Caco-2 (cell line): ENCODE data around the gene UBE2I. TPM values are rescaled to one million over a fixed set of nuclear protein-coding genes. Genes with fewer than 3 reads are reported as not detected.

Experiments used
- BruUV-seq: library from RNA; stranded (reverse); fragments of 400-500 nt; replicated peaks from 2 replicates; lab custom pipeline; 2021; lab: Mats Ljungman, UMichigan
- CTCF ChIA-PET: fragments of 300-600 bp; sonication (Branson Sonifier 250); formaldehyde crosslinking; loops from one replicate; lab custom pipeline; 2022; ENCODE audit warnings: antibody characterized with exemption; lab: Charles Lee
- POLR2A ChIA-PET: fragments of 300-600 bp; sonication (Branson Sonifier 250); formaldehyde crosslinking; loops from one replicate; lab custom pipeline; 2022; ENCODE audit warnings: antibody characterized with exemption; lab: Charles Lee
- DNase-seq, 2 experiments: peaks; one replicate each; pipeline versions ENCODE4 v3.0.0 to v3.0.0-alpha.2; 2020 to 2022
- H3K27me3 ChIP-seq: replicated peaks from 2 replicates; pipeline ENCODE4 v1.6.0; 2011; ENCODE audit warnings: low read length; ENCODE audit not compliant: control insufficient read depth, insufficient read depth
- H3K36me3 ChIP-seq: 2 replicates; pipeline ENCODE4 v1.5.1; 2011; ENCODE audit warnings: low read length; ENCODE audit not compliant: control insufficient read depth, insufficient read depth
- H3K4me1 ChIP-seq: fragments of 250-450 bp; sonication (Bioruptor Pico); 2 replicates; pipeline ENCODE4 v1.5.1; 2020; ENCODE audit warnings: mild to moderate bottlenecking
- H3K4me3 ChIP-seq: 2 replicates; pipeline ENCODE4 v1.5.1; 2011; ENCODE audit warnings: low read depth, mild to moderate bottlenecking, control low read depth, low read length
- H3K9me3 ChIP-seq: fragments of 250-450 bp; sonication (Bioruptor Pico); 2 replicates; pipeline ENCODE4 v1.5.1; 2020; ENCODE audit warnings: mild to moderate bottlenecking, moderate library complexity
- H3K27ac Mint-ChIP-seq: one replicate; pipeline ENCODE4 v1.8.0; 2022; ENCODE audit warnings: mixed read lengths; ENCODE audit not compliant: unreplicated experiment
- H3K27me3 Mint-ChIP-seq: one replicate; pipeline ENCODE4 v1.8.0; 2022; ENCODE audit warnings: mixed read lengths; ENCODE audit not compliant: insufficient read depth, unreplicated experiment
- H3K36me3 Mint-ChIP-seq: one replicate; pipeline ENCODE4 v1.8.0; 2022; ENCODE audit warnings: mild to moderate bottlenecking, mixed read lengths; ENCODE audit not compliant: insufficient read depth, unreplicated experiment
- H3K4me1 Mint-ChIP-seq: one replicate; pipeline ENCODE4 v1.8.0; 2022; ENCODE audit warnings: low read depth, mixed read lengths; ENCODE audit not compliant: unreplicated experiment
- H3K4me3 Mint-ChIP-seq: one replicate; pipeline ENCODE4 v1.8.0; 2022; ENCODE audit warnings: mild to moderate bottlenecking, moderate library complexity, mixed read lengths; ENCODE audit not compliant: unreplicated experiment
- H3K9me3 Mint-ChIP-seq: one replicate; pipeline ENCODE4 v1.8.0; 2022; ENCODE audit warnings: mixed read lengths; ENCODE audit not compliant: unreplicated experiment
- CTCF ChIP-seq, 2 experiments: fragments of 200-600 bp in 1 of 2; IDR thresholded peaks; 1 replicate in 1 of 2; 2 replicates in 1 of 2; pipeline versions ENCODE4 v1.5.1 to v1.8.0; 2011 to 2022; ENCODE audit warnings: antibody characterized with exemption in 1 of 2, control low read depth in 1 of 2, inconsistent platforms in 1 of 2, low read depth in 1 of 2, low read length in 1 of 2, mild to moderate bottlenecking in 1 of 2, moderate library complexity in 1 of 2; ENCODE audit not compliant: insufficient read depth in 1 of 2, severe bottlenecking in 1 of 2, unreplicated experiment in 1 of 2
- intact Hi-C: fragments of 100-400 bp; cut with micrococcal nuclease; formaldehyde crosslinking; loops from one replicate; pipeline ENCODE4 v1.10.0; 2022; ENCODE audit not compliant: unreplicated experiment
- total RNA-seq: library from RNA; stranded (reverse); gene quantifications from 2 replicates; pipeline ENCODE4 v1.2.3, GENCODE V29; 2022

The UBE2I gene
- total RNA-seq, 1 experiment from 2014 or later: 178 TPM

- Histone ChIP-seq H3K27me3 (no peaks in the 10 kb centered on the region), H3K4me3 (no peak overlapping the region), H3K9me3 (no peaks in the 10 kb centered on the region), H3K36me3 (peaks cover 3% of the 10 kb centered on the region), H3K4me1 (no peaks in the 10 kb centered on the region)
- Mint-ChIP-seq H3K4me1 (peaks cover 9% of the 10 kb centered on the region), H3K9me3 (no peaks in the 10 kb centered on the region), H3K27me3 (no peaks in the 10 kb centered on the region), H3K4me3 (no peak overlapping the region), H3K27ac (no peak overlapping the region), H3K36me3 (peaks cover 60% of the 10 kb centered on the region)
- no TSS peak for BruUV-seq
- POLR2A ChIA-PET: no interaction called here
- intact Hi-C loops: no loop called here
- no peak for TF ChIP-seq CTCF (IDR thresholded peaks at IDR 0.05; ENCODE audit: insufficient read depth in 1 of 2, low read depth in 1 of 2, low read length in 1 of 2, severe bottlenecking in 1 of 2, unreplicated experiment in 1 of 2)
- no peak for DNase-seq
- CTCF ChIA-PET: no interaction called here
Observed at GRCh38 chr16:1357906-1358566, 48.6 kb downstream of the UBE2I start.

GRCh38 chr16:1361685-1362360, 52.4 kb downstream of the UBE2I start:
- intact Hi-C loops: no loop called here
- DNase-seq: no peak
- BruUV-seq: no TSS peak
- Histone ChIP-seq H3K27me3 (no peaks in the 10 kb centered on the region), H3K36me3 (peaks cover 3% of the 10 kb centered on the region), H3K4me3 (no peak overlapping the region), H3K4me1 (no peaks in the 10 kb centered on the region), H3K9me3 (no peaks in the 10 kb centered on the region)
- no peaks in the 10 kb centered on the region for H3K9me3 Mint-ChIP-seq
- ChIA-PET POLR2A (no interaction called here), CTCF (no interaction called here)
- H3K4me1 Mint-ChIP-seq: no peaks in the 10 kb centered on the region
- no peaks in the 10 kb centered on the region for H3K27me3 Mint-ChIP-seq
- peaks cover 73% of the 10 kb centered on the region for H3K36me3 Mint-ChIP-seq
- no peak overlapping the region for H3K27ac Mint-ChIP-seq
- no peak for TF ChIP-seq CTCF (IDR thresholded peaks at IDR 0.05; ENCODE audit: insufficient read depth in 1 of 2, low read depth in 1 of 2, low read length in 1 of 2, severe bottlenecking in 1 of 2, unreplicated experiment in 1 of 2)
- no peak overlapping the region for H3K4me3 Mint-ChIP-seq

- H3K27me3 Mint-ChIP-seq: no peaks in the 10 kb centered on the region
- Histone ChIP-seq H3K27me3 (no peaks in the 10 kb centered on the region), H3K9me3 (no peaks in the 10 kb centered on the region), H3K4me1 (no peaks in the 10 kb centered on the region), H3K4me3 (no peak overlapping the region), H3K36me3 (peaks cover 3% of the 10 kb centered on the region)
- no peaks in the 10 kb centered on the region for H3K4me1 Mint-ChIP-seq
- H3K9me3 Mint-ChIP-seq: no peaks in the 10 kb centered on the region
- H3K36me3 Mint-ChIP-seq: peaks cover 71% of the 10 kb centered on the region
- no peak overlapping the region for H3K27ac Mint-ChIP-seq
- TSS peak; percentile 80 for BruUV-seq
- ChIA-PET CTCF (interaction anchor here (0.6 to 2.4 kb wide), 5 partner anchors 16 to 343 kb away, joined by 3 to 14 read pairs (median 3); partner anchors contain the start of genes MAPK8IP3 and UQCC4), POLR2A (no interaction called here)
- DNase-seq: no peak
- intact Hi-C loops: no loop called here
- no peak overlapping the region for H3K4me3 Mint-ChIP-seq
- no peak for TF ChIP-seq CTCF (IDR thresholded peaks at IDR 0.05; ENCODE audit: insufficient read depth in 1 of 2, low read depth in 1 of 2, low read length in 1 of 2, severe bottlenecking in 1 of 2, unreplicated experiment in 1 of 2)
Observed at GRCh38 chr16:1362807-1363206, 53.4 kb downstream of the UBE2I start.
